Upper lobe of left lung (tissue), 4 donors: ENCODE measurements around the gene THBS3.

Experiments used
- CTCF ChIP-seq, 6 experiments: fragments of 450-650 bp in 4 of 6; fragments of 200-600 bp in 2 of 6; sonication (generic) in 2 of 6; IDR thresholded peaks; one replicate each; pipeline ENCODE4 v1.5.1; 2016 to 2019; ENCODE audit warnings: antibody characterized with exemption in 6 of 6
- POLR2A ChIP-seq, 4 donors: fragments of 450-650 bp; IDR thresholded peaks; one replicate each; pipeline ENCODE4 v1.5.1; 2016 to 2017; ENCODE audit warnings: antibody characterized with exemption in 4 of 4, mild to moderate bottlenecking in 2 of 4

- peak in 2 of 4 donors; percentile 15 to 26 for TF ChIP-seq POLR2A (IDR thresholded peaks at IDR 0.05)
- TF ChIP-seq CTCF (IDR thresholded peaks at IDR 0.05) = no peak
Measured at GRCh38 chr1:155184835-155185782, 22.6 kb downstream of the THBS3 start.
